OCI-LY1 (cell line): ENCODE measurements around the gene ZNF319.

Source experiments
- H2AFZ ChIP-seq: fragments of 200-600 bp; sonication (generic), shearing (Covaris generic); 2 replicates; pipeline ENCODE4 v1.6.0; 2014; ENCODE audit warnings: antibody characterized with exemption, mild to moderate bottlenecking, low read length
- H3F3A ChIP-seq: fragments of 200-600 bp; sonication (generic), shearing (Covaris generic); 2 replicates; pipeline ENCODE4 v1.6.0; 2014; ENCODE audit warnings: mild to moderate bottlenecking, antibody characterized with exemption, low read length, moderate library complexity; ENCODE audit not compliant: insufficient read depth
- H3K27ac ChIP-seq: fragments of 200-600 bp; sonication (generic); 2 replicates; pipeline ENCODE4 v1.5.1; 2014; ENCODE audit warnings: low read length, mixed run types, mild to moderate bottlenecking, low read depth; ENCODE audit not compliant: poor library complexity, severe bottlenecking
- H3K27me3 ChIP-seq: fragments of 200-600 bp; sonication (generic); 2 replicates; pipeline ENCODE4 v1.6.0; 2014; ENCODE audit warnings: antibody characterized with exemption, mild to moderate bottlenecking, low read length, moderate library complexity; ENCODE audit not compliant: insufficient read depth
- H3K36me3 ChIP-seq: fragments of 200-600 bp; sonication (generic); 2 replicates; pipeline ENCODE4 v1.6.1; 2014; ENCODE audit warnings: mild to moderate bottlenecking, antibody characterized with exemption, low read length, moderate library complexity, mixed read lengths; ENCODE audit not compliant: insufficient read depth
- H3K4me1 ChIP-seq: fragments of 200-600 bp; sonication (generic); 2 replicates; pipeline ENCODE4 v1.5.1; 2014; ENCODE audit warnings: mild to moderate bottlenecking, low read length, moderate library complexity; ENCODE audit not compliant: insufficient read depth, severe bottlenecking
- H3K4me2 ChIP-seq: fragments of 200-600 bp; sonication (generic), shearing (Covaris generic); 2 replicates; pipeline ENCODE4 v1.6.1; 2014; ENCODE audit warnings: low read length
- H3K4me3 ChIP-seq: fragments of 200-600 bp; sonication (generic); 2 replicates; pipeline ENCODE4 v1.5.1; 2014; ENCODE audit warnings: low read length, low read depth, mild to moderate bottlenecking, mixed read lengths; ENCODE audit not compliant: poor library complexity, severe bottlenecking
- H3K79me2 ChIP-seq: fragments of 200-600 bp; shearing (Covaris generic); 2 replicates; pipeline ENCODE4 v1.6.1; 2016; ENCODE audit warnings: mixed run types, low read length, mixed read lengths; ENCODE audit not compliant: insufficient read depth
- H3K9ac ChIP-seq: fragments of 200-600 bp; sonication (generic), shearing (Covaris generic); 2 replicates; pipeline ENCODE4 v1.6.1; 2014; ENCODE audit warnings: mild to moderate bottlenecking, low read length, mixed read lengths
- H3K9me2 ChIP-seq: fragments of 200-600 bp; sonication (generic), shearing (Covaris generic); 2 replicates; pipeline ENCODE4 v1.6.1; 2014; ENCODE audit warnings: low read depth, mild to moderate bottlenecking, low read length, mixed read lengths
- H3K9me3 ChIP-seq: fragments of 200-600 bp; shearing (Covaris generic); 2 replicates; pipeline ENCODE4 v1.6.1; 2014; ENCODE audit warnings: low read length, mixed read lengths
- H4K20me1 ChIP-seq: fragments of 200-600 bp; sonication (generic), shearing (Covaris generic); 2 replicates; pipeline ENCODE4 v1.6.0; 2016; ENCODE audit warnings: mild to moderate bottlenecking, low read length; ENCODE audit not compliant: insufficient read depth
- EZH2 ChIP-seq: fragments of 200-600 bp; sonication (generic), shearing (Covaris generic); IDR thresholded peaks from 2 replicates; pipeline ENCODE4 v1.8.0; 2017; ENCODE audit warnings: borderline replicate concordance, mixed run types, mild to moderate bottlenecking, antibody characterized with exemption, low read length, moderate library complexity, mixed read lengths
- TF ChIP-seq, protein P1 (sequence below): fragments of 200-600 bp; sonication (generic), shearing (Covaris generic); IDR thresholded peaks from 2 replicates; pipeline ENCODE4 v1.5.1; 2017; ENCODE audit warnings: mild to moderate bottlenecking, antibody characterized with exemption, low read length, moderate library complexity, mixed read lengths

ZNF319 gene

DNA sequence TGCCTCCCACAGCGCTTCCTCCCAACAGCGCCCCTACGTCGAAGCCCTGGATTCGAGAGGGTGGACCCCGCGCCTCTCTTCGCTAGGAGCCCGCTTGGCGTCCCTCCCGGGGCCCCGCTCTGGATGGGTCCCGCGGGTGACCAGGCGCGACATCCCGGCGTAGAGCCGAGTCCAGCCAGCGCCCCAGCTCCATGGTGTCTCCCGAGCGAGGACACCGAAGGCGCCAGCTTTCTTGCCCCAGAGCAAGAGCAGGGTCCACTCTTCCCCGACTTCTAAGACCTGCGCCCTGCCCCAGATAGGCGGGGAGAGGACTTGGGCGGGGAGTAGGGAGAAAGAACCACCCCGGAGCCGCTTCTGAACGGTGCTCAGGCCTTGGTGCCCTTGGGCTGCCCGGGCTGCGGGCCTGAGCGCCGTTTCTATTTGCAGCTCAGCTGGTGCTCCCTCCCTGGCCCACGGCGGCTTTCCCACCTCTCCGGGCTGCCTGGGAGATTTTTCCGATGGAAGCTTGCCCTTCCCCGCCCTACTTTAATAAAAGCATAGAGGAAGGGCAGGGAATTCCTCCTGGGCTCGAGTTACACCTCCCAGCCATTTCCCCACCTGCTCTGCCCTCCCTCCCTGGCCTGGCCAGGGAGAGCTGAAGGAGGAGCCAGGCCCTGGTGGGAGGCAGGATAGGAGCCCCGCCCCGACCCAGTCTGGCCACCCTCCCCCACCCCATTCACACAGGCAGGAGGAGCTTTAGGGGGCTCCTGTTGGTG is 26.9 kb upstream of the ZNF319 start:
- peaks cover 25% of the 10 kb centered on the region for H3K4me1 ChIP-seq
- no peak overlapping the region for H2AFZ ChIP-seq
- no peak overlapping the region for H3K4me2 ChIP-seq
- no peaks in the 10 kb centered on the region for H4K20me1 ChIP-seq
- H3K4me3 ChIP-seq: no peak overlapping the region
- no peaks in the 10 kb centered on the region for H3K9me3 ChIP-seq
- no peaks in the 10 kb centered on the region for H3K79me2 ChIP-seq
- TF ChIP-seq EZH2: no peak
- TF ChIP-seq, protein P1, sequence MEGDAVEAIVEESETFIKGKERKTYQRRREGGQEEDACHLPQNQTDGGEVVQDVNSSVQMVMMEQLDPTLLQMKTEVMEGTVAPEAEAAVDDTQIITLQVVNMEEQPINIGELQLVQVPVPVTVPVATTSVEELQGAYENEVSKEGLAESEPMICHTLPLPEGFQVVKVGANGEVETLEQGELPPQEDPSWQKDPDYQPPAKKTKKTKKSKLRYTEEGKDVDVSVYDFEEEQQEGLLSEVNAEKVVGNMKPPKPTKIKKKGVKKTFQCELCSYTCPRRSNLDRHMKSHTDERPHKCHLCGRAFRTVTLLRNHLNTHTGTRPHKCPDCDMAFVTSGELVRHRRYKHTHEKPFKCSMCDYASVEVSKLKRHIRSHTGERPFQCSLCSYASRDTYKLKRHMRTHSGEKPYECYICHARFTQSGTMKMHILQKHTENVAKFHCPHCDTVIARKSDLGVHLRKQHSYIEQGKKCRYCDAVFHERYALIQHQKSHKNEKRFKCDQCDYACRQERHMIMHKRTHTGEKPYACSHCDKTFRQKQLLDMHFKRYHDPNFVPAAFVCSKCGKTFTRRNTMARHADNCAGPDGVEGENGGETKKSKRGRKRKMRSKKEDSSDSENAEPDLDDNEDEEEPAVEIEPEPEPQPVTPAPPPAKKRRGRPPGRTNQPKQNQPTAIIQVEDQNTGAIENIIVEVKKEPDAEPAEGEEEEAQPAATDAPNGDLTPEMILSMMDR: no peak
- no peaks in the 10 kb centered on the region for H3K27me3 ChIP-seq
- H3K36me3 ChIP-seq: no peaks in the 10 kb centered on the region
- H3K27ac ChIP-seq: no peak overlapping the region
- H3K9me2 ChIP-seq: no peaks in the 10 kb centered on the region
- H3F3A ChIP-seq: no peaks in the 10 kb centered on the region
- no peak overlapping the region for H3K9ac ChIP-seq

DNA sequence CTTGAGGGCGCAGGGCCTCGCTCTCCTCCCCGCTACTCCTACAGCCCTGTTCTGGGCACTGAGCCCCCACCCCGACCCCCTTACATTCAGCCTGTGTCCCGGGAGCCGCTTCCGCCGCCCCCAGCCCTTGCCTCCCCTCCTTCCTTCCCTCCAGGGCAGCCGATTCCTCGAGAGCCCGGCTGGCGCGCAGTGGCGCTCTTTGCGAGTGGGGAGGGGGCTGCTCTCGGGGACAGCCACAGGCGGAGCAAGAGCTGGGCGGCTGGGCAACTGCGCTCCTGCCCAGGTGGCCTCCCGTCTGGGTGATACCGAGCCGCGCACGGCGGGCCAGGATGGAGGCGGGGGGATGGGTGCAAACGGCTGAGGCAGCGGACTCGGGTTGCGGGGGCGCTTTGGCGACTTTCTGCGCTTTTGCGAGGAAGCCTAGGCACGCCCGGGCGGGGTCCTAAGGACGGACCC is 26.3 kb upstream of the ZNF319 start:
- H3K4me2 ChIP-seq: peak overlapping the region; percentile 88; the same call in 1 of the 2 replicates
- no peaks in the 10 kb centered on the region for H4K20me1 ChIP-seq
- H3K4me3 ChIP-seq: no peak overlapping the region
- H3K9me2 ChIP-seq: no peaks in the 10 kb centered on the region
- H3K9ac ChIP-seq: no peak overlapping the region
- peaks cover 25% of the 10 kb centered on the region for H3K4me1 ChIP-seq
- H3K27ac ChIP-seq: no peak overlapping the region
- no peaks in the 10 kb centered on the region for H3K9me3 ChIP-seq
- no peaks in the 10 kb centered on the region for H3K27me3 ChIP-seq
- TF ChIP-seq, protein P1: no peak
- H2AFZ ChIP-seq: no peak overlapping the region
- no peaks in the 10 kb centered on the region for H3K79me2 ChIP-seq
- no peaks in the 10 kb centered on the region for H3F3A ChIP-seq
- no peaks in the 10 kb centered on the region for H3K36me3 ChIP-seq

DNA sequence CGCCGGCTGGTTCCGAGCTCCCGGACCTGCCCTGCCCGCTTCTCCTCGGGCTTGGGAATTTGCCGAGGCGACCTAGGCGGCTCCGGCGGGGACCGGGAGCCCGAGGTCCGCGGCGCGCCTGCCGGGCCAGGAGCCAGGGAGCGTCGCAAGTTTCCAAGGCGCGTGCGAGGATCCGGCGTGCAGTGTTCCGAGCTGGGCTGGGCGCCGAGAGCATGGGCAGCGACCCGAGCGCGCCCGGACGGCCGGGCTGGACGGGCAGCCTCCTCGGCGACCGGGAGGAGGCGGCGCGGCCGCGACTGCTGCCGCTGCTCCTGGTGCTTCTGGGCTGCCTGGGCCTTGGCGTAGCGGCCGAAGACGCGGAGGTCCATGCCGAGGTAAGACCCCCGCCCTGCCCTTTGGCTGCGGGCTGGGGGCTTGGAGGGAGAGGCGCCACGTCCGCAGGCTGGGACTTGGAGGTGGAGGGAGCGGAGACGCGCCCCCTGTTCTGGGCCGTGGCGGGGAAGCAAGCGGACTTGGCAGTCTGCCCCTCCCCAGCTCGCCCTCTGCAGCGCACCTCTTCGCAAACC is 25.8 kb upstream of the ZNF319 start:
- Histone ChIP-seq H3K9me2 (no peaks in the 10 kb centered on the region), H3K27me3 (no peaks in the 10 kb centered on the region), H3K4me2 (peak overlapping the region; percentile 88), H3K9me3 (no peaks in the 10 kb centered on the region), H4K20me1 (no peaks in the 10 kb centered on the region), H3K4me3 (peak overlapping the region; percentile 74), H2AFZ (no peak overlapping the region), H3K36me3 (peaks cover 2% of the 10 kb centered on the region; the same call in 1 of the 2 replicates), H3K9ac (peak overlapping the region; percentile 12; the same call in 1 of the 2 replicates), H3K4me1 (peaks cover 25% of the 10 kb centered on the region), H3K79me2 (no peaks in the 10 kb centered on the region), H3K27ac (no peak overlapping the region), H3F3A (no peaks in the 10 kb centered on the region)
- TF ChIP-seq, protein P1: no peak
- no peak for TF ChIP-seq EZH2
